GM12892 (cell line): ENCODE results near the gene TMEM187.

Source experiments
- POLR2A ChIP-seq: IDR thresholded peaks from 2 replicates; pipeline ENCODE4 v1.6.1; 2011; ENCODE audit warnings: low read depth, low read length, control low read depth
- POLR2AphosphoS5 ChIP-seq: IDR thresholded peaks from 2 replicates; pipeline ENCODE4 v1.6.1; 2011; ENCODE audit warnings: low read depth, low read length, control low read depth
- TAF1 ChIP-seq: IDR thresholded peaks from 2 replicates; pipeline ENCODE4 v1.6.1; 2011; ENCODE audit warnings: low read depth, mild to moderate bottlenecking, control low read depth, low read length, borderline replicate concordance

- TF ChIP-seq POLR2A (no peak), POLR2AphosphoS5 (no peak), TAF1 (no peak)
These were observed 35.5 kb upstream of the TMEM187 start for GRCh38 chrX:153937056-153937455.
